ENCODE measurements around the gene MACROD2. TPM values are rescaled to one million over a fixed set of nuclear protein-coding genes. Genes with fewer than 3 reads are reported as not detected.

The MACROD2 gene
- polyA plus RNA-seq, 1 experiment: 0.47 TPM

GRCh38 chr20:15542655-15543054, 1547.3 kb downstream of the MACROD2 start:
- CTCF ChIA-PET: no interaction called here

GRCh38 chr20:15544742-15545141, 1549.4 kb downstream of the MACROD2 start:
- no peaks in the 10 kb centered on the region for H3K36me3 ChIP-seq (ENCODE audit: control insufficient read depth, insufficient read depth, low read length)
- no peak for DNase-seq (ENCODE audit: low read depth)
- ChIA-PET POLR2A (no interaction called here), CTCF (interaction anchor here (0.9 to 1.0 kb wide), 2 partner anchors 14 to 34 kb away, joined by 3 to 4 read pairs; no protein-coding TSS in a partner anchor)
- no peaks in the 10 kb centered on the region for H3K27me3 ChIP-seq (ENCODE audit: control insufficient read depth, insufficient read depth, low read length)
- no peak overlapping the region for H3K4me3 ChIP-seq (ENCODE audit: low read depth, low read length)
- TF ChIP-seq CTCF (IDR thresholded peaks at IDR 0.05; ENCODE audit: insufficient read depth, low read depth, low read length): no peak

More at GRCh38 chr20:15542655-15543054, 1547.3 kb downstream of the MACROD2 start:
- H3K27me3 ChIP-seq (ENCODE audit: control insufficient read depth, insufficient read depth, low read length): no peaks in the 10 kb centered on the region
- H3K36me3 ChIP-seq (ENCODE audit: control insufficient read depth, insufficient read depth, low read length): no peaks in the 10 kb centered on the region
- H3K4me3 ChIP-seq (ENCODE audit: low read depth, low read length): no peak overlapping the region
- POLR2A ChIA-PET: no interaction called here
- TF ChIP-seq CTCF (IDR thresholded peaks at IDR 0.05; ENCODE audit: insufficient read depth, low read depth, low read length): no peak
- no peak for DNase-seq (ENCODE audit: low read depth)

- Histone ChIP-seq H3K36me3 (ENCODE audit: control insufficient read depth, insufficient read depth, low read length) (no peaks in the 10 kb centered on the region), H3K4me3 (ENCODE audit: low read depth, low read length) (no peak overlapping the region), H3K27me3 (ENCODE audit: control insufficient read depth, insufficient read depth, low read length) (no peaks in the 10 kb centered on the region)
- no peak for DNase-seq (ENCODE audit: low read depth)
- POLR2A ChIA-PET: no interaction called here
- TF ChIP-seq CTCF (IDR thresholded peaks at IDR 0.05; ENCODE audit: insufficient read depth, low read depth, low read length): no peak
- CTCF ChIA-PET: no interaction called here
These were observed 1551.3 kb downstream of the MACROD2 start for GRCh38 chr20:15546525-15547023.

- Histone ChIP-seq H3K36me3 (ENCODE audit: control insufficient read depth, insufficient read depth, low read length) (no peaks in the 10 kb centered on the region), H3K27me3 (ENCODE audit: control insufficient read depth, insufficient read depth, low read length) (no peaks in the 10 kb centered on the region), H3K4me3 (ENCODE audit: low read depth, low read length) (no peak overlapping the region)
- no peak for DNase-seq (ENCODE audit: low read depth)
- ChIA-PET POLR2A (no interaction called here), CTCF (no interaction called here)
- no peak for TF ChIP-seq CTCF (IDR thresholded peaks at IDR 0.05; ENCODE audit: insufficient read depth, low read depth, low read length)
These were observed 1551.8 kb downstream of the MACROD2 start for GRCh38 chr20:15547119-15547518.

GRCh38 chr20:15550116-15550870, 1555.0 kb downstream of the MACROD2 start:
- no peak for TF ChIP-seq CTCF (IDR thresholded peaks at IDR 0.05; ENCODE audit: insufficient read depth, low read depth, low read length)
- no peaks in the 10 kb centered on the region for H3K36me3 ChIP-seq (ENCODE audit: control insufficient read depth, insufficient read depth, low read length)
- CTCF ChIA-PET: no interaction called here
- POLR2A ChIA-PET: no interaction called here
- DNase-seq (ENCODE audit: low read depth): no peak
- H3K4me3 ChIP-seq (ENCODE audit: low read depth, low read length): no peak overlapping the region
- no peaks in the 10 kb centered on the region for H3K27me3 ChIP-seq (ENCODE audit: control insufficient read depth, insufficient read depth, low read length)

All from BJ (cell line).